VCaP (cell line): ENCODE data around the gene CTNNA2.

Source experiments
- H3K27ac ChIP-seq: fragments of 450-650 bp; 2 replicates; pipeline ENCODE4 v1.5.1; 2017
- TF ChIP-seq, protein P1 (sequence below): fragments of 450-650 bp; conservative IDR thresholded peaks from 2 replicates; pipeline ENCODE4 v1.5.1; 2017; ENCODE audit warnings: mild to moderate bottlenecking, moderate library complexity

CTNNA2 gene

DNA sequence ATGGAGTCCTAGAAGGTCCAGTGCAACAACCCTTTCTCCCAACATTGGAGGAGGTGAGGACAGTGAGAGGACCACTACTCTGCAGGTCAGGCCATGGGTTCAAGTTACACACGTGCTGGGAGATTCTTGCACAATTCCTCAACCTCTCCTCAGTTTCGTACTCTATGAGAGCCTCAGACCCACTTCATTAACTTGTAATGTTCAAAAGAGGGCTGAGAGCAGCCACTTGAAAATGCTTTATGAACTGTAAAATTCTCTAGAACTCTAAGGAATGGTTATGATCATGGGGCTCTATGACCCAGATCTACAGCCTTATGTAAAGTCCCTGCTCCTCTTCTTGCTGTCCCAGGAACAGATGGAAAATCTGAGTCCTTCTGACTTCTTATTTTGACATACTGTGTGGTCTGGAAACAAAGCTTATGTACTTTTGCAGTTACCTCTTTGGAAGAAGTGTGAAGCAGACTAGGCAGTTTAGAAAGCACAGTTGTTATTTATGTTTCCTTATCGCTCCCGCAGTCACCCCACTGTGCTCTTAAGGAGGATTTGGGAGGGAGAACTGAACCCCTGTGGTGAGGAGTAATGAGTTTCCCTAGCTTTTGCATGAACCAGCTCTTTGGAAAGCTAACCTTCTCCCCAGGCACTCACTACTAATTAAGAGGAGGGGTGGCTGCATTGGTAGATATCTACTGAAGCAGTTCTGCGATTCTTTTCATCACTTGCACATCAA is 495.1 kb downstream of the CTNNA2 start:
- TF ChIP-seq, protein P1, sequence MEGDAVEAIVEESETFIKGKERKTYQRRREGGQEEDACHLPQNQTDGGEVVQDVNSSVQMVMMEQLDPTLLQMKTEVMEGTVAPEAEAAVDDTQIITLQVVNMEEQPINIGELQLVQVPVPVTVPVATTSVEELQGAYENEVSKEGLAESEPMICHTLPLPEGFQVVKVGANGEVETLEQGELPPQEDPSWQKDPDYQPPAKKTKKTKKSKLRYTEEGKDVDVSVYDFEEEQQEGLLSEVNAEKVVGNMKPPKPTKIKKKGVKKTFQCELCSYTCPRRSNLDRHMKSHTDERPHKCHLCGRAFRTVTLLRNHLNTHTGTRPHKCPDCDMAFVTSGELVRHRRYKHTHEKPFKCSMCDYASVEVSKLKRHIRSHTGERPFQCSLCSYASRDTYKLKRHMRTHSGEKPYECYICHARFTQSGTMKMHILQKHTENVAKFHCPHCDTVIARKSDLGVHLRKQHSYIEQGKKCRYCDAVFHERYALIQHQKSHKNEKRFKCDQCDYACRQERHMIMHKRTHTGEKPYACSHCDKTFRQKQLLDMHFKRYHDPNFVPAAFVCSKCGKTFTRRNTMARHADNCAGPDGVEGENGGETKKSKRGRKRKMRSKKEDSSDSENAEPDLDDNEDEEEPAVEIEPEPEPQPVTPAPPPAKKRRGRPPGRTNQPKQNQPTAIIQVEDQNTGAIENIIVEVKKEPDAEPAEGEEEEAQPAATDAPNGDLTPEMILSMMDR, result no peak
- no peak overlapping the region for H3K27ac ChIP-seq

- H3K27ac ChIP-seq, result no peak overlapping the region
- TF ChIP-seq, protein P1, result no peak
Observed at GRCh38 chr2:80008596-80008995, 495.7 kb downstream of the CTNNA2 start.

- H3K27ac ChIP-seq, result no peak overlapping the region
- TF ChIP-seq, protein P1, result no peak
Observed at GRCh38 chr2:80009211-80009610, 496.4 kb downstream of the CTNNA2 start.

DNA sequence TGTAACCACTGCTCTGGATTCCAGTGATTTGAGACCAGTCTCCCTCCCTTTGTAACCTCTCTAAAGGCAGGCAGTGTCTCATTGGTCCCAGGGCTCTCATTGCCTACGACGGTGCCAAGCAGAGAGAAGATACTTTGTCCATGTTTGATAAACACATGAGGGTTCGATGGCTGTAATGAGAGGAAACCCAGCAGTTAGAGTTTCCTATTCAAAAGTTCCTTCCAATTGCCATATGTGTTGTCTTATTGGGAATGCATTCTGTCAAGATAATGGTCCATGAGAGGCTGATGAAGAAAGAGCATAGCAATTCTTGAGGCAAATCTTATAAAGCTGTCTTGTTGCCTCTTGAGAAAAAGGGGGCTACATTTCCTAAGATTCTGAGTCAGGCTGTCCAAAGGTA is 499.2 kb downstream of the CTNNA2 start:
- TF ChIP-seq, protein P1, result no peak
- H3K27ac ChIP-seq, result no peak overlapping the region

DNA sequence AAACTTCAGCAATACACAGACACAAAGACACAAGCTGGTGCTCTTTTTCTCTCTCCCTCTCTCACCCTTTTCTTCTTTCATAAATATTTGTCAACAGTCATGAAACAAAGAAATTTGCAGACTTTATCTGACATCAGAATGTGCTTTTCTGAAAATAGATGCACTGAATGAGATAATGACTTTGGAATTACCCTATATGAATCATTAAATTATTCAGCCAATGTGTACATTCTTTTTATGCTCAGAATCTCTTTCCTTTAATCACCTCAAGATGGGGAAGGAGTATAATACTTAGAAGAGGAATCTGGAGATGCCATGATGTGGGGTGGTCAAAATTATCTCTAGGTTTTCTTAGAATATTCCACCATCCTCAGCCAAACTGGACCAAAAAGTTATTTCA is 501.8 kb downstream of the CTNNA2 start:
- no peak overlapping the region for H3K27ac ChIP-seq
- TF ChIP-seq, protein P1, result no peak

GRCh38 chr2:80016171-80016570 is 503.3 kb downstream of the CTNNA2 start:
- TF ChIP-seq, protein P1, result no peak
- peak overlapping the region; percentile 16; the same call in 1 of the 2 replicates for H3K27ac ChIP-seq

DNA sequence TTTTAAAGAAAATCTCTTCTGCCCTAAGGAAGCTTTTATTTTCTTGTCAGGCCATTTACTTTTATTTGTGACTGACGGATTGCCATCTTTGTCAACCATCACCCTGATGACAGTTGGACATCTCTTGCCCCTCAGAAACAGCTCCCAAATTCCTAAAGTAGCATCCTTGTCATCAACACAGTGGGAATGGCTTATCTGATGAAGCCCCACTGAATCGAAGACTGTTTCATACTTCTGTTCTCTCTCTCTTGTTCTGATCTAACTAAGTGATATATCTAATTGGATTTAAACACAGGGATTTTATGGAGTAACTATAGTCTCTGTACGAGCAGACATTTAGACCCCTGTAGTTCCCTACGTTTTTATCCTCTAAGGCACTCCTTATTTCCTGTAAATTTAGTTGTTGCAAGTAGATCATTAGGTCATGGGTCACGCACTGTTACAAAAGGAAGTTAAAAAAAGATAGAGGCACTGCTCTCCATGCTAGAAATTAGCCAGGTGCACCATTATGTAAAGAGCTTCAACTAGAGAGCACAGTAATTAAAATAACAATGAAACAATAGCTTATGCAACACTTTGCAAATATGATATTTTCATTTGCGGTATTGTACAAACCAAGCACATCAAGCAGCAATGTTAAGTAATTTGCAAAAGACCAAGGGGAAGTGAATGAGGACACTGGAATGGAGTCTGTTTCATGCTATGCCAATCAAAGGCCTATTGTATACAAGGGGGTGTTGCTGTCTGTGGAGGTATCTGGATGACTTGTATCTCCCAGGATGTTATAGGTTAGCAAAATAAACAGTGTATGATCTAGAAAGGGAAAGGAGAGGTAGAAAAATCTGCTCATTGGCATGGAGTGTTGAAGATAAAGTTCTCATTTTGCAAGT is 507.0 kb downstream of the CTNNA2 start:
- H3K27ac ChIP-seq, result no peak overlapping the region
- TF ChIP-seq, protein P1, result no peak
